GM18519 (cell line): Measurements from ENCODE around the gene NMU.
"Not testable (repeated sequence)": the region's sequence is repeated elsewhere in the genome, so short reads cannot be mapped to it uniquely, and the experiment has no call there.

ENCODE experiments used
- ATAC-seq: cut with Tn5 transposase; IDR thresholded peaks from one replicate; pipeline ENCODE4 v1.9.1; 2021; ENCODE audit warnings: mild to moderate bottlenecking, moderate library complexity; ENCODE audit not compliant: unreplicated experiment, low FRiP score

The NMU gene

DNA sequence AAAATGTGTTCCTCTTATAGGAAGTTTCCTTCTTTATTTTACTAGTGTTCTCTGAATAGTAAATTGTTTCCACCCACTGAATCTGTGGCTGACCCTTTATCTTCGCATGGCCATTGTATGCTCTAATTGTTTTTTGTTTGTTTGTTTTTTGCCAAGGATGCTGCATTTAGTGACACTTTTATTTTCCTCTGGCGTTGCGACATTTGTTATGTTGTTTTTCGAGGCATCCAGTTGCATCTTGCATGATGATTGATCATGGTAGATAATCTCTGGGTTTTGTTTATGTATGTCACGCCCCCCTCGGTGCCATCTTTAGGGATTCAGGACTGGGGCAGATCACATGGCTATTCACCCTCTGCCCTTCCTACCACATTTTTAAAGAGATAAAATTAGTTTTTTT is 2.2 kb downstream of the NMU start:
- ATAC-seq, result no peak

DNA sequence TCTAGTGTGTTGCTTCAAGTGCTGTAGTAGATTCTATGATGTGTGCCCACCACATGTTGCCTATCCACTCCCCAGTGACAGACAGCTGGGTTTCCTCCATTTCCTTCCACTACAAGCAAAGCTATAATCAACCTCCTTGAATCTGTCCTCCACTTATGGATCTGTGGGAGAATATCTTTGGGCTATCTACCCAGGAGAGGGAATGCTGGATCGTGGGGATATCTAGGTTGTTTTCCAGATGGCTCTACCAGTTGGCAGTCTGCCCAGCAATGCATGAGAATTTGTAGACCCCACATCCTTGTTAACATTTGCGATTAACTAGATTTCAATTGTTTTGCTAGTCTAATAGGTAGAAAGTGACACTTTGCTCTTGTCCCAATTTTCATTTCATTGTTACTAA is 10.3 kb downstream of the NMU start:
- ATAC-seq, result no peak

DNA sequence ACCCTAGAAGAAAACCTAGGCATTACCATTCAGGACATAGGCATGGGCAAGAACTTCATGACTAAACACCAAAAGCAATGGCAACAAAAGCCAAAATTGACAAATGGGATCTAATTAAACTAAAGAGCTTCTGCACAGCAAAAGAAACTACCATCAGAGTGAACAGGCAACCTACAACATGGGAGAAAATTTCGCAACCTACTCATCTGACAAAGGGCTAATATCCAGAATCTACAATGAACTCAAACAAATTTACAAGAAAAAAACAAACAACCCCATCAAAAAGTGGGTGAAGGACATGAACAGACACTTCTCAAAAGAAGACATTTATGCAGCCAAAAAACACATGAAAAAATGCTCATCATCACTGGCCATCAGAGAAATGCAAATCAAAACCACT is 12.0 kb downstream of the NMU start:
- not testable (repeated sequence) for ATAC-seq

DNA sequence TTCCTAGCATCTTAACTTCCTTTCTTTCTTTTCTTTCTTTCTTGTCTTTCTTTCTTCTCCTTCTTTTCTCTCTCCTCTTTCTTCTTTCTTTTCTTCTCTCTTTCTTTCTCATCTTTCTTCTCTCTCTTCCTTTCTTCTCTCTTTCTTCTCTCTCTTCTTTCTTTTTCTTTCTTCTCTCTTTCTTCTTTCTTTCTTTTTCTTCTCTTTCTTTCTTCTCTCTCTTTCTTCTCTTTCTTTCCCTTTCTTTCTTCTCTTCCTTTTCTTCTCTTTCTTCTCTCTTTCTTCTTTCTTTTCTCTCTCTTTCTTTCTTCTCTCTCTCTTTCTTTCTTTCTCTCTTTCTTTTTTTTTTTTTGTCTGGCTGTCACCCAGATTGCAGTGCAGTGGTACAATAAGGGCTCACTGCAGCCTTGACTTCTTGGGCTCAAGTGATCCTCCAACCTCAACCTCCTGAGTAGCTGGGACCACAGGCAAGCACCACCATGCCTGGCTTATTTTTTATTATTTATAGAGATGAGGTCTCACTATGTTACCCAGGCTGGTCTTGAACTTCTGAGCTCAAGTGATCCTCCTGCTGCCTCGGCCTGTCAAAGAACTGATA is 17.5 kb downstream of the NMU start:
- no peak for ATAC-seq

DNA sequence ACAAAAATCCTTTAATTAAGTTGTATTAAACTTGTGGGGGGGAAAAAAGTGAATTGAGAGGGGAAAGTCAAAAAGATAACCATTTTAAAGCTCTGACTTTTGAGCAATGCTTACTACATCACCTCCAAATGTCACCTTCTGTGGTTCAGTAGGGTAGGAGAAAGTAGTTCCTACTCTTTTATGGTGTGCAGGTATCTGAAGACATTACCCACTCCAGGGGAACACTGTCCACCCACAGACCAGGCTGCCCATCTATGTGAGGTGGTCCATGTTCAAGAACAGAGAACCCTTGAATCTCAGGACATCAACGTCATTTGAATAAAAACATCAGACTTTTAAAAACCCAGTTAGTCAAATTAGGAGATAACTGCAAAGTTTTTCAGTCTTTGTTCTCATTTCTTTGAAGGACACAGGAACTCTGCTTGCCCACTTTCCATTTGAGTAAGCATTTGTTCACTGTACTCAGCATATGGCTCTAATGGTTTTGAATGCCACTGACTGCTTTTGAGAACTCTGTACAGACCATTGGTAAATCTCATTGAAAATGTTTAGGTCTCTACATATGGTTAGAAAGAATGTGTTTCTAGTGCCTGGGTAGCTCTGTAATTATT is 18.4 kb downstream of the NMU start:
- peak; percentile 98 for ATAC-seq

DNA sequence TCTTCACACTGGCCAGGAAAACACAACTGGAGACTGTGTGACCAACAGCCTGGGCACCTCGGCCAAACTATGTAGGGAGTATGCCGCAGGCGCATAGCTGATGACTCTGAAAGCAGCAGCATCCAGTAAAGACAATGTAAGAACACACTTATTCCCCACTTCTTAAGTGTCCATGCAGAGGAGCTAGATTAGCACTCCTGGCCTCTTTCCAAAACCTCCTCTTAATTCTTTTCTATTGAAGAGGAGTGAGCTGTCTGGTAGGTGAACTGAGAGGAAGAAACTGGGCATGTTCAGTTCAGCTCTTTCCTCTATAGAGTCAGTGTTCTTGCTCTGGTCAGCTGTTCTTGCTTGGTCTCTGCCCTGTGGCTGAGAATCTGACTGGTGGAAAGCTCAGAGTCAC is 21.1 kb downstream of the NMU start:
- no peak for ATAC-seq

DNA sequence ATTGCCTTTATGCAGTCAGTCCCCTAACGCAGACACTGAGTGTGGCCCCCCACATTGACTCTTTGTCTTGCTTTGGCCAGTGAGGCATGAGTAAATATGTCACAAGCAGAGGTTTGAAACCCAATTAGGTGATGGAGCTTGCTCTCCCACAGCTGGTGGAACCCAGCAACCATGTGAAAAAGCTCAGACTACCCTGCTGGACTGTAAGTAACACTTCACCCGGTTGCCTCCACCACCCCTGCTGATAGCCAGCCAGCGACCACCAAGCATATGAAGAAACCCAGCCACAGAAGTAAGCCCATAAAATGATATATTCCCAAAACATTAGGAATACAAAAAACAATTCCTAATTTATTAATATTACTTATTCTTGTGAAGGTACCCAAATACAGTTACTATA is 22.5 kb downstream of the NMU start:
- ATAC-seq, result no peak

DNA sequence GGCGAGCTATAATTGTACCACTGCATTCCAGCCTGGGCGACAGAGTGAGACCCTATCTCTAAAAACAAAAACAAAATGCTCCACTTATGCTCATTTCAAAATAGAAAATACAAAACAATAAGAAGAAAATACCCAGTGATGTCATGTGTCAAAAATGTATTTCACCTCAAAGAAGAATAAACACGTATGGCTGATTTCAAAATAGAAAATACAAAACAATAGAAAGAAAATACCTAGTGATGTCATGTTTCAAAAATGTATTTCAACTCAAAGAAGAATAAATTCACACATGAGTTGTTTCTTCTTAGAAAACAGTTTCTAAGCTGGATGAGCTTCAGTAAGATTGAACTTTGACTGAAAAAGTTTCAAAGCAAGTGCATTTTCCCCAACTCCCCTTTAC is 23.8 kb downstream of the NMU start:
- ATAC-seq, result no peak

DNA sequence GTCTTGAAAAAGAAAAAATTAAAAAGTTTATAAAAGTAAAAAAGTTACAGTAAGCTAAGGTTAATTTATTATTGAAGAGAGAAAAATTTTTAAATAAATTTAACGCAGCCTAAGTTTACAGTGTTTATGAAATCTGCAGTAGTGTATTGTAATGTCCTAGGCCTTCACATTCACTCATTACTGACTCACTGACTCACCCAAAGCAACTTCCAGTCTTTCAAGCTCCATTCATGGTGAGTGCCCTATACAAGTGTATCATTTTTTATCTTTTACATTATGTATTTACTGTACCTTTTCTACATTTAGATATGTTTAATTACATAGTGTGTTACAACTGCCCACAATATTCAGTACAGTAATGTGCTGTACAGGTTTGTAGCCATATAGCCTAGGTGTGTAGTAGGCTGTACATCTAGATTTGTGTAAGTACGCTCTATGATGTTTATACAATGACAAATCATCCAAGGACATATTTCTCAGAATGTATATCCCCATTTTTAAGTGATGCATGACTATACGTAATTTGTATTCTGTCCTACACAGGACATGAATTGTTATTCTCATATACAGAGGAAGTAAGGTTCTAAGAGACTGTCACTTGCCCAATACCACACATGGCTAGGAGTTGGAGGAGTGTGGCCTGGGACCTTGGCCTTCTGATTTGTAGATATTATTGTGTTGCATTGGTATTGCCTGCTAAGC is 24.6 kb downstream of the NMU start:
- ATAC-seq, result no peak

DNA sequence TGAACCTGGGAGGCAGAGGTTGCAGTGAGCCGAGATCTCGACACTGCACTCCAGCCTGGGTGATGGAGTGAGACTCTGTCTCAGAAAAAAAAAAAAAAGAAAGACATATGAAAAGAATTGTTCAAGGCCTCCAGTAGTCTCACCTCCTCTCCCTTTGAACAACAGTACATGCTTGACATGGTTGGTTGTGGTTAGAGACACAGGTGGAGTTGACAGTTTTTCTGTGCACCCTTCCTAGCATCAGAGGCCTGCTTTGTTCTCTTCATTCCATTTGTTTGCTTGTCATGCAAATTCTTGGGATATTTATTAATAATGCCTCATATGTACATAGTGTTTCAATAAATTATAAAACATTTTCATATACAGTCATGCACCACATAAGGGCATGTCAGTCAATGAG is 25.7 kb downstream of the NMU start:
- ATAC-seq, result no peak

DNA sequence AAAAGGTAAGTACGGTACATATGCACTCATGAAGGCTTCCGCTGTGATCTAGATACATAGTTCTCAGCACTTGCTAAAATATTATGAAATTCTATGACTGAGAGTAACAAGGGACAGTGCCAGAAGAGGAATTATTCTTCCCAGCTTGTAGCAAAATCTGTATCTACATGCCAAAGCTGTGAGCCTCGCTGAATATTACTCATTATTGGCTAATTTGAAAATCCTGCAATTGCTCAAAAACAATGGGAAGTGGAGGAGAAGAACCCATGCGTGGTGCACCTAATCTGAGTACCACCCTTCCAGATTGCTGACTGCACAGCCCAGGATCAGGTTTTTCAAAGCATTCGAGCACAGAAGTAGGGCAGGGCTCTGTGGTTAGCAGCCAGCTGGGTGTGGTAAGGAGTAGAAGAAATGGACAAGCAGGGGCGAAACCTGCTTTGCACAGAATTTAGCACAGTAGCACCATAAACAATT is 26.7 kb downstream of the NMU start:
- no peak for ATAC-seq

DNA sequence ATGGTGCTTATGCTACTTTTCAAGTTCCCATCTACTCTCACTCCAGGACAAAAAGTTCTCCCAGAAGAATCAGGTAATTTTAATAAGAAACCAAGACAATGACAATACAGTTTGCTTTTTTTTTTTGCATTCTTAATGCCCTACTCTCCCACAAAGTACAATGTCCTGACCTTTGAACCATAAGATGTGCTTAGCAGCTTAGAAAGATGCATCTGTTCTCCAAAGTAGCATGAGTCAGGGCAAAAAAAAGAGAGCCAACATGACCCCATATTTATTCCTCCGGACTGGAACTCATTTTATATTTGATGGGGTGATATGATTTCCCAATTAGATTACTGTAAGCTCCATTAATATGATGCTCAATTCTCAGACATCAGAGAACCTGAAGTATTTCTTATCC is 27.5 kb downstream of the NMU start:
- no peak for ATAC-seq

DNA sequence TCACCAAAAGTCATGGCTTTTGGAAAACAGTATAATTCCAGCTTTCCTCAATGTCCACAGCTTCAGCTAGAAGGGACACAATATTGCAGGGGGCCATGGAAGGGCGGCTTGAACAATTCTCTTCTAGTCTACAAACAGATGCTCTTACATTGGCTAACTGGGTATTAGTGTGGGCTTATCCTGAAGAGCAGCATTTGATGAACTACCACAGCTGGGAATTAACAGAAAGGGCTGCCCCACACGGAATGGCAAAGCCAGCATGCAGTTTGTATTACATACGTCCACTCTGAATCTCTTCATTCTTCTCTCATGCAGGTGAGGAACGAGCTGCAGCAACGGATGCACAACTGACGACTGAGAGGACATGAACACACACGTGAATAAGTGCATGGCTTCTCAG is 31.1 kb downstream of the NMU start:
- no peak for ATAC-seq

DNA sequence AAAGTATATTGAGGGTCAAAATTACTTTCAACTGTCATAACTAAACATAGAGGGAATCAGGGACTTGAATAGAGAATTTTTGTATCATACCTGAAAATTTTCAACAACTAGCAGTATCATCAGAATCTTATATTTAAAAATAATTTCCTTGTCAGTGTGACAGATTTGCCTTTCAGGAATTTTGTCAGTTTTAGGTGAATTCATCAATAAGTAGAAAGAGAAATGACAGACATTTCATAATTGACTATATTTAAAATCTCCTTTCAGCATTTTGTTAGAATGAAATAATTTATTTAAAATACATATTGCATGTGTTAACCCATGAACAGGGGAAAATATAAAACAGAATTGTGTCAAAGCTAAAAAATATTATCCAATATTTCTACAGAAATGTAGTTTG is 35.5 kb downstream of the NMU start:
- ATAC-seq, result no peak

DNA sequence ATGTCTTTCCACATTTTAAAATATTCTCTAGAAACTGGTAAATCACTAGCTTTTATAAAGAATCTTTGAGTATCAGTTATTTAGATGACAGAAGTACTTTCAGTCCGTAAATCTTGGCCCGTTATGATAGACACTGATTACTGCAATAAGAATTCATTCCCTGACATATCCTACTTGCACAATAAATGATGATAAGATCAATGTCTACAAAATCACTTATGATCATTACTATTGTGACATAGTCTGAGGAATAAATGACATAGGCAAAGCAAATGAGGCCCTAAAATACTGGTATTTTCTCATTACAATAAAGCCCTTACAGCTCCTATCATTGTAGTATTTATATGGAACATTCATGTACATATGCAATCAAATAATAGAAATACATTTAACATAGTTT is 37.5 kb downstream of the NMU start:
- ATAC-seq, result no peak

DNA sequence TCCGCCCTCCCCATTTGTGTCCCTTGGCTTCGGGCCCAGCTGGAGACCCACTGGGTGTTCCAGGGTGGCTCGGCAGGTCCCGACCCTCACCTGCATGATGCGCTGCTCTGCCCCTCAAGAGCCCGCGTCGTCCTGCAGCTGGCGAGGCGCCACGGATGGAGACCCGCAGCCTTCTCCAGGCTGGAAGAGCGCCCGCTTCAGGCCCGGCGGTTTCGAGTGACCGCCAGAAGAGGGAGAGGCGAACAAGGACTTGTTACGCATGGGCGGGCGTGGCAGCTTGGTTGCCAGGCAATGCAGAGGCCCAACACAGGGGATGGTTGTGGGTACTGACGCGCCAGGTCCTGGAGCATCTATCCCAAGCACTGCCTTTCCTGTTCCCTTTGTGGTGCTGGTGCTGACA is 44.1 kb downstream of the NMU start, which contains the start of gene PDCL2:
Gene PDCL2, minus strand, starts transcription at position 232 of the 400 bp plus-strand sequence. Its CDS starts 136 bp downstream, at position 96.
- ATAC-seq, result no peak

DNA sequence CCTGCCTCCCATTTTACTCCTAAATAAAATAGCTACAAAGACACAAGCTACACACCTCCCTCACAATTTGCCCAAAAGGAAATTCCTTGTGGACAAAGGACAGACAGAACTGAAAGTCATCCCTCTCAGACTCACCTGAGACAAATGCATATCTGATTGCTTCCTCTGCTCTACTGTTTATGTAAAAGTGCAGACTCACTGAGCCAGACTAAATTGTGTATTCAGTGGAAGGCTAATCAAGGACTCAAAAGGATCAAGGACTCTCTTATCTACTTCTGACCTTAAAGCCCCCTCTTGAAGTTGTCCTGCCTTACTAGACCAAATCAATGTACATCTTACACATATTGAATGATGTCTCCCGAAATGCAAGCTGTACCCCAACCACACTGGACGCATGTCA is 47.9 kb downstream of the NMU start:
- no peak for ATAC-seq

DNA sequence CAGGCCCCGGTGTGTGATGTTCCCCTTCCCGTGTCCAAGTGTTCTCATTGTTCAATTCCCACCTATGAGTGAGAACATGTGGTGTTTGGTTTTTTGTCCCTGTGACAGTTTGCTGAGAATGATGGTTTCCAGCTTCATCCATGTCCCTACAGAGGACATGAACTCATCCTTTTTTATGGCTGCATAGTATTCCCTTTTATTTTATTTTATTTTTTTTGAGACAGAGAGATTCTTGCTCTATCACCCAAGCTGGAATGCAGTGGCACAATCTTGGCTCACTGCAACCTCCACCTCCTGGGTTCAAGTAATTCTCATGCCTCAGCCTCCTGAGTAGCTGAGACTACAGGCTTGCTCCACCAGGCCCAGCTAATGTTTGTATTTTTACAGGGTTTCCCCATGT is 53.3 kb downstream of the NMU start:
- ATAC-seq, result not testable (repeated sequence)

DNA sequence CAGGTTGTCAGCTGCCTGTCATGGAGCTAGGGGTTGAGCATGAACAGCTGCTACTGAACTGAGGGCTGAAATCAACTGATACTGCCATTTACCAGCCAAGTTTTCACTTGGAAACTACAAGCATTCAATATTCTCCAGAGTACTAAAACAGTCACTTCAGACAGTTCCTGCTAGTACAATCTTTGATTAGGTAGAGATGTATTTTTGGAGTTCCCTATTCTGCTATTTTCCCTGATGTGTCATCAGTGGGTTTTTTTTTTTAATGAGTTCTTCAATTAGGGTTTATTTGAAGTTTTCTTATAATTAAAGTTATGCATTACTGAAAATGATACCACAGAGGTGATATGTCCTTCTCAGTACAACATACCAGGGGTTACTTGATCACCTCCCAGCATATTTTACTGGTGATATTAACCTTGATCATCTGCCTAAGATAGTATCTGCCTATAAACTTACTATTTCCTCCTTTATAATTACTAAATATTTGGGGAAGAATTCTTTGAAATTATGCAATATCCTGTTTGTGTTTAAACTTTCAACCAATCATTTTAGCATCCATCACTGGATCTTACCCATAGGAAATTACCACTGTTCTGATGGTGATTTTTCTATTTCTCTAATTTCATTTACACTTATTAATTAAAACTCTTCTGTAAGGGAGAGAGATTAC is 57.6 kb downstream of the NMU start:
- no peak for ATAC-seq

DNA sequence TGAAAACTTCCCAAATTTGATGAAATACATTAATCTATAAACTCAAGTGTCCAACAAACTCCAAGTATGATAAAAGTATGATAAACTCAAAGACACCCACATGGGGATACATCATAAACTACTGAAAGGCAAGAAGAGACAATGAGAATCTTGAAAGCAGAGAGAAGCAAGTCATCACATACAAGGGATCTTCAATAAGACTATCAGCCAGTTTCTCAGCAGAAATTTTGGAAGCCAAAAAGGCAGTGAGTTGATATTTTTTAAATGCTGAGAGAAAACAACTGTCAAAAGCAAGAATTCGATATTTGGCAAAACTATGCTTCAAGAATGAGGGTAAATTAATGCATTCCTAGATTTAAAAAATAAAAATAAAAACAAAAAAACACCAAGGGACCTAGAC is 60.6 kb downstream of the NMU start:
- no peak for ATAC-seq

DNA sequence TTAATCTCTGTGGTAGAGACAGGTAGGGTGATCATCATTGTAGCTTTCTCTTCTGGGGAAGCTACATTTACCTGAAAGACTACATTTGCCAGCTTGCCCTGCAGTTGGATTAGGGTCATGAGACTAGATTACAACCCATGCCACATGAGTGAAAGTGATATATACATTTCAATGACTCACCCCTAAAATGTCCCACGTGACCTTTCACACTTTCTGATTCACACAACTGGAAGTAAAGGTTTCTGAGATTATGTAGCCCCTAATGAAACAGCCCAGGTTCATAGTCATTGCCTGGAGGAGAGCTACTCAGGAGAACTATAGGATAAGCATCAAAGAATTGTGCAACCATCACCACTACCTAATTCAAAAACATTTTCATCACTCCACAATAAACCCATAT is 61.8 kb downstream of the NMU start:
- no peak for ATAC-seq
